IPS-18c (cell line): ENCODE results near the gene ANO3.

ENCODE experiments used
- H3K4me3 ChIP-seq: 2 replicates; pipeline ENCODE4 v1.7.0; 2013; ENCODE audit warnings: low read depth, mild to moderate bottlenecking, low read length, moderate library complexity; ENCODE audit not compliant: insufficient read depth
- H3K9me3 ChIP-seq: one replicate; pipeline ENCODE4 v1.6.1; 2013; ENCODE audit warnings: mild to moderate bottlenecking, low read length, moderate library complexity; ENCODE audit not compliant: control insufficient read depth, insufficient read depth

ANO3 gene

DNA sequence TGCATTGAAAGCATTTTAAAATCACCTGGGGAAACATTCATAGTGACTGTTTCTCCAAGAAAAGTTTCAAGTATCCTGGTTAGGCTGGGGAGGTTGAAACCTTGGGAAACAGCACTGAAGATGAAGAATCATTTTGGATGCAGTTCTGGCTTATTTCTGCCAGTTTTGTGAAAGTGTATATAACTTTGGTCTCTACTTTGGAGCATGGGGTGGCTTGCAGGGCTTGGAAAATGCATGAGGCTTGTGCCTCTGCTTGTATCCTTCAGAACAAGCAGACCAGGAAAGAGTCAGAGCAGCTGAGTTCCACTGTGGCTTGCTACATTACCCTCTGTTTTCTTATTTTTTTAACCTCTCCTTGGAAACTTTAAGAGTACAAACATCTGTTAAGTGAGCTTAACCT lies 370.5 kb downstream of the ANO3 start:
- Histone ChIP-seq H3K9me3 (no peaks in the 10 kb centered on the region), H3K4me3 (no peak overlapping the region)

DNA sequence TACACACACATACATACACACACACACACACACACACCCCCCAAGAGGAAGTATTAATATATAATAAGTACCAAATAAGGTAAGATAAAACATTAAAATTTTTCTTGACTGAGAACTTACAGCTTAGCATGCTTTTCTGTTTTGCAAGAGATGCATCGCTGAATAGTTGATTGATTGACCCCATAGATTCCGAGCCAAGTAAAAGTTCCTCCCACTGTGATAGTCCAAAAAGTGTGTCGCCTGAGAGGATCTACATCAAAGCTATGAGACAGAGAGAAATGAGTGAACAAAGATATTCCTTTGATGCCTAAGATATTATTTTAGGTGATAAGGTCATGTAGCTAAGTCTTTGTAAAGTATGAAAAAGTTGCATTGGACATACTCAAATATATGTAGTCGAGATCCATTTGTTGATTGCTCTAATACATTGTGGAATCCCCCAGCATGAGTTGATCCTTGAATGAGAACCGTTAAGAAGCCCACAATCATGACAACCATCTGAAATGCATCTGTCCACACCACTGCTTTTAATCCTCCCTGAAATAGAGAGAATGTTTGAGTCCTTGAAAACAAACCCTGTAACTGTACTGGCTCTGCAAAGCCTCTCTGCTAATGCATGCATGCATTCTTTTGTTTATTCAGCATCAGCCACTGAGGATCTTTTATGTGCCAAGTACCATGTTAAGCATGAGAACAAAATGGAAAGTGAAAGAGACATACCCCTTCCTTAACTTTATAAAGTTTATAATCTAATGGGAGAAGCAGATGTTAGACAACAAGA lies 371.7 kb downstream of the ANO3 start:
- H3K9me3 ChIP-seq, result no peaks in the 10 kb centered on the region
- H3K4me3 ChIP-seq, result no peak overlapping the region

DNA sequence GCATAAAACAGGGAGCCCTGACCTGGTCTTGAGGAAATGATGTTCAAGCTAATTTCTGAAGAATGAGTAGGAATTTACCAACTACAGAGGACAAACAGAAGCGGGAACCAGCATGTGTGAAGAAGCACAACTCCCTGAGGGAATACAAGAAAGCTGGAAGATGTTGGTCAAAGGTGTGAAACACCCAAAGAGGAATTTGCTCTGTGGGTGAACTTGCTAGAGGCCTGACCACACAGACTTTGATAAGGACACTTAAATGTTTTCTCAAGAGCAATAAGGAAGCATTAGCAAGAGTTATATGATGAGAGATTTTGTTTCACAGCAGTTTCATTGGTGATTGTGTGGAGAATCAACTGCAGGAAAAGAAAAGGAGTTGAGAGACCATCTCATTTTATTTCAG lies 372.3 kb downstream of the ANO3 start:
- H3K9me3 ChIP-seq, result no peaks in the 10 kb centered on the region
- H3K4me3 ChIP-seq, result no peak overlapping the region

DNA sequence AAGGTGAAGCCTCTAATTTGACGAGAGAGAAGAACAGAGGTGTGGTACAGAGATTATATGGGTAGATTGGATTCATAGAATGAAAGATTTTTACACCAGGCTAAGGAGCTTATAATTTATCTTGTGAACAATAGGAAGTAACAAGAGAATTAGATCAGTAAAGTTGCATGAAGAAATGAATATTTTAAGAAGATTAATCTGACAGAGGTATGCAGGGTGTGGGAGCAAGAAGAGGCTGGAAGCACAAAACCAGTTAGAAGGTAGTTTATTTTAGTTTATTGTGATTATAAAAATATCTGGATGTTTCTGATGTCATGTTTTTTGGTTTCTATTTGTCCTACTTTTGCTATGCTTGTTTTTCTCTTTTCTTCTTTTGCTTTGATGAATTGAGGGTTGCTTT lies 374.3 kb downstream of the ANO3 start:
- Histone ChIP-seq H3K4me3 (no peak overlapping the region), H3K9me3 (no peaks in the 10 kb centered on the region)

DNA sequence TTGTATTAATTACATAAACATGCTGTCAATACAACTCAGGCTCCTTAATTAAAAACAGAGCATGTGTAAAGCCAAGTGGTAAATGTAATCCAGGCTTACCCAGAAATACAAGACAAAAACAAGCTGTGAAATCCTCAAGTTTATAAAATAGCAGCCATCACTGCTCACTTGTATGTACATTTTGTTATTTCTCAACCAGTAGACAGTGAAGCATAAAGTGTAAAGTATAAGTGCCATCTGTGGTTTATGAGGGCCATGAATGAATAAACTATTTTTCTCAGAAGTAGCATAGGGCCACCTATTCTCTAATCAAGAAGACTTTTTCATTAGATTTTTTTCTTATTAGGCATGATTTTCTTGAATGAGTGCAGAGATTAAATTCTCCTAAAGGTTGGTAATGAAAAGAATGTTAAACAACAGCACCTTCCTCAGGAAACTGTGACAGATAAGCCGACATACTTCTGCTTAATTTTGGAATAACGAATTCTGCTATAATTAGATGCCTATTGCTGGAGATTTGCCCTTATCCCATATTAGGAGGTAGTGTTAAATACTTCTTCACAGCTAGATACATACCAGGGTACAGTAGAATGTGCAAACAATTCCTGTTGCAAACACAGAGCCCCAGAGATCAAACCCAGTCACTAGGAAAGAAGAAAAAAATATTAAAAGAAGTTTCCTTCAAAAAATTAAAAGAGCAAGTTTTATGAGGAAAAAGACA lies 377.0 kb downstream of the ANO3 start:
- H3K9me3 ChIP-seq, result no peaks in the 10 kb centered on the region
- H3K4me3 ChIP-seq, result no peak overlapping the region

DNA sequence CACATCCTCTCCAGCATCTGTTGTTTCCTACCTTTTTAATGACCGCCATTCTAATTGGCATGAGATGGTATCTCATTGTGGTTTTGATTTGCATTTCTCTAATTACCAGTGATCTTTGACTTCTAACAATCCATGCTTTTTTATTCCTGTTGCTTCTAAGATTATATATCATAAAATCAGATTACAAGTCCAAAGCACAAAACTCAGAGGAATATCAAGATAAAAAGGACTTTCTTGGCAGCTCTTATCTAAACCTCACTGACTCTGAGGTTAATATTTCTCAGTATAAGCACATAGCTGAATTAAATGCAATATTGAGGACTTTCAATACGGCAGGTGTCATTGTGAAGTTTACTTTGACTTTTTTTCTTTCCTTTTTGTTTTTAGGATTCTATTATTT lies 378.6 kb downstream of the ANO3 start:
- Histone ChIP-seq H3K9me3 (no peaks in the 10 kb centered on the region), H3K4me3 (no peak overlapping the region)

DNA sequence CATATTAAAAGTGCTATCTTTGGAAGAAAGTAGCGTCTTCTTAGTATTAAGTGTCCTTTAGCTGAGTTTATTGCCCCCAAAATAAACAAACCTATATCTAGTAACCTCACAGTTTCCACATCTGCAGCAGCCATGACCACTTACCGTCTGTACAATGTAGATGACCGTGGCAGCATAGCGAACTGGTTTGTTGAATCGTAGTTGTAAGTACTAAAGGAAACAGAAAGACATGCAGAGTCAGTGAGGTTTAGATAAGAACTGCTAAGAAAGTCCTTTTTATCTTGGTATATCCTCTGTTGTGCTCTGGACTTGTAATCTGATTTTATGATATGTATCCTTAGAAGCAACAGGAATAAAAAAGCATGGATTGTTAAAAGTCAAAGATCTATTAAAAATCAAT lies 380.6 kb downstream of the ANO3 start:
- Histone ChIP-seq H3K9me3 (no peaks in the 10 kb centered on the region), H3K4me3 (no peak overlapping the region)
